Parathyroid adenoma (tissue), 2 donors: Measurements from ENCODE around the gene SUCLG2.

ENCODE experiments used
- H2AFZ ChIP-seq: fragments of 300-600 bp; sonication (generic); one replicate; pipeline ENCODE4 v1.7.0; 2017; ENCODE audit warnings: antibody characterized with exemption, mild to moderate bottlenecking
- H3K27ac ChIP-seq: fragments of 300-600 bp; sonication (generic); one replicate; pipeline ENCODE4 v1.7.0; 2017
- H3K27me3 ChIP-seq: fragments of 300-600 bp; sonication (generic); one replicate; pipeline ENCODE4 v1.7.0; 2017; ENCODE audit warnings: low read length; ENCODE audit not compliant: control insufficient read depth, insufficient read depth
- H3K36me3 ChIP-seq: fragments of 300-600 bp; sonication (generic); one replicate; pipeline ENCODE4 v1.7.0; 2017; ENCODE audit warnings: low read length; ENCODE audit not compliant: control insufficient read depth, insufficient read depth
- H3K4me1 ChIP-seq: fragments of 300-600 bp; sonication (generic); one replicate; pipeline ENCODE4 v1.7.0; 2017; ENCODE audit warnings: control low read depth
- H3K4me2 ChIP-seq: fragments of 300-600 bp; sonication (generic); one replicate; pipeline ENCODE4 v1.7.0; 2017; ENCODE audit warnings: low read length
- H3K4me3 ChIP-seq: fragments of 300-600 bp; sonication (generic); one replicate; pipeline ENCODE4 v1.7.0; 2017; ENCODE audit warnings: low read depth, low read length
- H3K79me2 ChIP-seq: fragments of 300-600 bp; sonication (generic); one replicate; pipeline ENCODE4 v1.7.0; 2017; ENCODE audit warnings: control low read depth
- H3K9ac ChIP-seq: fragments of 300-600 bp; sonication (generic); one replicate; pipeline ENCODE4 v1.7.0; 2017; ENCODE audit warnings: mild to moderate bottlenecking
- H3K9me3 ChIP-seq: fragments of 300-600 bp; sonication (generic); one replicate; pipeline ENCODE4 v1.7.0; 2017; ENCODE audit warnings: low read length; ENCODE audit not compliant: control insufficient read depth
- TF ChIP-seq, protein P1 (sequence below): fragments of 300-600 bp; sonication (generic); IDR thresholded peaks from one replicate; pipeline ENCODE4 v1.7.0; 2017; ENCODE audit warnings: antibody characterized with exemption, mild to moderate bottlenecking
- donor health status: primary hyperparathyroidism.

SUCLG2 gene

DNA sequence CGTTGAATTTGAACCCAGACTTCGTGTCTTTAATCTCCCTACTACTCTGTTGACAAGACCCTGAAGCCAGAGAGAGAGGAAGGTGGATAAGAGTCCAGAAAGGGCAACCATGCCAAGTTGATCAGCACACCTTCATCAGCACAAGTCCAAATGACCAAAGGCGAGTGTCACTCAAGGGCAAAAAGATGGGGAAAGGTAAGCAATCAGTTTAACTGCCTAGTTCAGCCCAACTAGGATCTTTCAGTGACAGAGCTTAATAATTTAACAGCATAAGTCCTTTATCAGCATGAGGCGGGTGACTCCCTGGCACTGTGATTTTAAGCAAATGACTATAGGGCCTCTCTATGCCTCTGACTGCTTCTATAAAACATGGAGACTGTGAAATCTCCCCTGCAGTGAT, 6.2 kb downstream of the SUCLG2 start:
- TF ChIP-seq, protein P1, sequence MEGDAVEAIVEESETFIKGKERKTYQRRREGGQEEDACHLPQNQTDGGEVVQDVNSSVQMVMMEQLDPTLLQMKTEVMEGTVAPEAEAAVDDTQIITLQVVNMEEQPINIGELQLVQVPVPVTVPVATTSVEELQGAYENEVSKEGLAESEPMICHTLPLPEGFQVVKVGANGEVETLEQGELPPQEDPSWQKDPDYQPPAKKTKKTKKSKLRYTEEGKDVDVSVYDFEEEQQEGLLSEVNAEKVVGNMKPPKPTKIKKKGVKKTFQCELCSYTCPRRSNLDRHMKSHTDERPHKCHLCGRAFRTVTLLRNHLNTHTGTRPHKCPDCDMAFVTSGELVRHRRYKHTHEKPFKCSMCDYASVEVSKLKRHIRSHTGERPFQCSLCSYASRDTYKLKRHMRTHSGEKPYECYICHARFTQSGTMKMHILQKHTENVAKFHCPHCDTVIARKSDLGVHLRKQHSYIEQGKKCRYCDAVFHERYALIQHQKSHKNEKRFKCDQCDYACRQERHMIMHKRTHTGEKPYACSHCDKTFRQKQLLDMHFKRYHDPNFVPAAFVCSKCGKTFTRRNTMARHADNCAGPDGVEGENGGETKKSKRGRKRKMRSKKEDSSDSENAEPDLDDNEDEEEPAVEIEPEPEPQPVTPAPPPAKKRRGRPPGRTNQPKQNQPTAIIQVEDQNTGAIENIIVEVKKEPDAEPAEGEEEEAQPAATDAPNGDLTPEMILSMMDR, result no peak
- H3K4me1 ChIP-seq, result peaks cover 3% of the 10 kb centered on the region

DNA sequence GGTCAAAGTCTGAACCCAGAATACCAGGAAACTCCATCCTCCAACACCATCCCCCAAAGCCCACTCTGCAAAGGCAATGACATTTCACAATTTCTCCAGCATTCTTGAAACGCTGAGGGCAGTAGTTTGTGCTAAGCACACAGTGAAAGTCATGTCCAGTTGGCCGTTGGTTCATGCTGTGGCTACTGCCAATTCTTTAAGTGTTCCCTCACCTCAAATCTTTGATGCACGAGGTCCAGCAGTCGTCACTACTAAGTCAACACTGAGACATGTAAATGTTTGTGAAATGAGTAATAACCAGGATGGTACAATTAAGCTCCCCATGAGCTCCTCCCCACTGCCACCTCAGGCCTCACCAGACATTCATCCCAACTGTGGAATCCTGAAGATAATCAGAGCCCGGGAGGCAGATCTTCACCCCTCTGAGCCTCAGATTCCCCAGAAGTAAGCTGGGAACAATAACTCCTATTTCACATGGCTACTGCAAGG, 7.0 kb downstream of the SUCLG2 start:
- no peak overlapping the region for H3K4me3 ChIP-seq
- TF ChIP-seq, protein P1, result no peak
- H3K27me3 ChIP-seq, result no peaks in the 10 kb centered on the region
- no peaks in the 10 kb centered on the region for H3K79me2 ChIP-seq
- H3K9ac ChIP-seq, result no peak overlapping the region
- H3K9me3 ChIP-seq, result no peaks in the 10 kb centered on the region
- no peak overlapping the region for H3K27ac ChIP-seq
- H3K4me1 ChIP-seq, result peaks cover 3% of the 10 kb centered on the region
- H2AFZ ChIP-seq, result no peak overlapping the region
- H3K4me2 ChIP-seq, result no peak overlapping the region
- no peaks in the 10 kb centered on the region for H3K36me3 ChIP-seq

More for the DNA sequence above, 6.2 kb downstream of the SUCLG2 start:
- Histone ChIP-seq H3K27me3 (no peaks in the 10 kb centered on the region), H3K9ac (no peak overlapping the region), H3K27ac (no peak overlapping the region), H3K79me2 (no peaks in the 10 kb centered on the region), H3K4me3 (no peak overlapping the region), H2AFZ (no peak overlapping the region), H3K9me3 (no peaks in the 10 kb centered on the region), H3K4me2 (no peak overlapping the region), H3K36me3 (no peaks in the 10 kb centered on the region)

DNA sequence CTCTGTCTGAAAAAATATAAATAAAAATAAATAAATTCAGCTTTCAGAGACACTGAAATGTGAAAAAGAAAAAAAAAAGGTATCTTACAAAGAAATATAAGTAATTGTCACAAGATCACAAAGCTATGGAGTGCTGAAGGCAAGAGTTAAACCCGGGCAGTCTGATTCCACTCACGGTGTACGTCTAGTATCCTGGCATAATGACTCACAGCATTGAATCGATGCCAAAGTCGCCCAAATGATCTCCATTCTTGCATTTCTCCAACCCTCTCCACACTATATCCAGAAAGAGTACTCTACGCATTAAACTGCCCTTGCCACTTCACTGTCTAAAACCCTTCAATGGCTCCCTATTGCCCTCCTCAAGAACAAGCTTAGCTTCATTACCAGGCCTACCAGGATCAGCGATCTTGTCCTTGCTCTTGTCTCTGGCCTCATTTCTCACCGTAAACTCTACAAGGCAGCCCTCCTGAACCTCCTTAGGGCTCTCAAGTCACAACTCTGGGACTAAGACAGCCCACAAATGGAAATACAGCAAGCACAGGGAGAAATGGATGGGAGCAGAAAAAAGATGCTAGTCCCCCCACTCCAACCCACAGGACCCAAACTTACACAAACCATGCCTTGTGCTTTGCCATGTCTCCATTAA, 7.7 kb downstream of the SUCLG2 start:
- Histone ChIP-seq H3K27ac (no peak overlapping the region), H2AFZ (no peak overlapping the region), H3K4me2 (no peak overlapping the region), H3K9me3 (no peaks in the 10 kb centered on the region), H3K9ac (no peak overlapping the region), H3K4me1 (peaks cover 3% of the 10 kb centered on the region), H3K27me3 (no peaks in the 10 kb centered on the region), H3K36me3 (no peaks in the 10 kb centered on the region), H3K79me2 (no peaks in the 10 kb centered on the region), H3K4me3 (no peak overlapping the region)
- TF ChIP-seq, protein P1, result no peak

DNA sequence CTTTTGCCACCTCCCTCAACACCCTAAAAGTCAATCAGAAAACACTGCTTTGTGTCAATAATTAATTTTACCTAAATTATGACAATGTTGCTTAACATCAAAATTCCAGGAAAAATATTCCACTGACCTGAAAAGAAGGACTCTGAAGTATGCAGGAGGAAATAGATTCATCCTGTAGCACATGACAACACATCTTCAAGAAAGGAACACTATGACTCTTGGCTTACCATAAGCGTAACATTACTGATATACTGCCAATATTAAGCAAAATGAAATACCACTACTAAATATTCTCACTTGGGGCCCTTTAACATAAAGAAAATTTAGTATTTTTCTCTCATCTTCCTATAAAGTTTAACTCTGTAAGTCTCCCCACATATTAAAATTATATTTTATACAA, 9.6 kb downstream of the SUCLG2 start:
- TF ChIP-seq, protein P1, result no peak
- Histone ChIP-seq H3K36me3 (no peaks in the 10 kb centered on the region), H3K9ac (no peak overlapping the region), H3K4me3 (no peak overlapping the region), H3K79me2 (peaks cover 3% of the 10 kb centered on the region), H2AFZ (no peak overlapping the region), H3K27me3 (no peaks in the 10 kb centered on the region), H3K4me1 (peaks cover 3% of the 10 kb centered on the region), H3K9me3 (no peaks in the 10 kb centered on the region), H3K4me2 (no peak overlapping the region), H3K27ac (no peak overlapping the region)

DNA sequence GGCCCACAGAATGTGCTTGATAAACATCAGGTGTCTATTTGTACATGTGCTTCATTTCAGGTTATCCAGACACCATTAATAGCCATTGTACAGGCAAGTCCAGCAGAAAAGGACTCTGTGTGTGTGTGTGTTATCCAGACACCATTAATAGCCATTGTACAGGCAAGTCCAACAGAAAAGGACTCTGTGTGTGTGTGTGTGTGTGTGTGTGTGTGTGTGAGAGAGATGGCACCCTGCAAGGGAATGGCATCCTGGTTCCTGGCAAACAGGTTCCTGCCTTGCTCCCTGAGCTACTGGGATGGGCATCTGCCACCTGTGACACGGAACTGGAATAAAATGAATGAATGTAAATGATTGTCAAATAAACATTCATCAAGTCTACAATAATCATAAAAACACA, 11.7 kb downstream of the SUCLG2 start:
- Histone ChIP-seq H3K36me3 (no peaks in the 10 kb centered on the region), H3K4me2 (no peak overlapping the region), H3K4me3 (no peak overlapping the region), H2AFZ (no peak overlapping the region), H3K9ac (no peak overlapping the region), H3K79me2 (peaks cover 3% of the 10 kb centered on the region), H3K27me3 (no peaks in the 10 kb centered on the region), H3K9me3 (no peaks in the 10 kb centered on the region), H3K4me1 (no peaks in the 10 kb centered on the region), H3K27ac (no peak overlapping the region)
- TF ChIP-seq, protein P1, result no peak
